Left forelimb (tissue), 1 donor: ENCODE measurements around the gene SELENOP.

Experiments used
- DNase-seq: peaks from one replicate; pipeline ENCODE4 v3.0.0-alpha.2; 2018; ENCODE audit warnings: low spot score

Gene SELENOP

GRCh38 chr5:42798284-42799240 lies 13.1 kb downstream of the SELENOP start:
- no peak for DNase-seq

GRCh38 chr5:42791151-42791550 lies 20.5 kb downstream of the SELENOP start:
- no peak for DNase-seq

- DNase-seq, result no peak
Observed at GRCh38 chr5:42787845-42788244, 23.8 kb downstream of the SELENOP start.

GRCh38 chr5:42787073-42787472 lies 24.6 kb downstream of the SELENOP start:
- no peak for DNase-seq

GRCh38 chr5:42785756-42786155 lies 25.9 kb downstream of the SELENOP start:
- no peak for DNase-seq

GRCh38 chr5:42784132-42784531 lies 27.6 kb downstream of the SELENOP start:
- DNase-seq, result no peak

- no peak for DNase-seq
Observed at GRCh38 chr5:42781584-42781983, 30.1 kb downstream of the SELENOP start.

GRCh38 chr5:42779083-42779482 lies 32.6 kb downstream of the SELENOP start:
- DNase-seq, result no peak

GRCh38 chr5:42772265-42772993 lies 39.3 kb downstream of the SELENOP start:
- no peak for DNase-seq

GRCh38 chr5:42770003-42770402 lies 41.7 kb downstream of the SELENOP start:
- no peak for DNase-seq

GRCh38 chr5:42768106-42768504 lies 43.6 kb downstream of the SELENOP start:
- no peak for DNase-seq

GRCh38 chr5:42767491-42768105 lies 44.1 kb downstream of the SELENOP start:
- no peak for DNase-seq

- no peak for DNase-seq
Observed at GRCh38 chr5:42761791-42762190, 49.9 kb downstream of the SELENOP start.

GRCh38 chr5:42760426-42760825 lies 51.3 kb downstream of the SELENOP start:
- DNase-seq, result no peak

GRCh38 chr5:42759456-42759855 lies 52.2 kb downstream of the SELENOP start:
- no peak for DNase-seq

GRCh38 chr5:42756606-42757601 lies 54.8 kb downstream of the SELENOP start, which contains the start of gene CCDC152:
Gene CCDC152, plus strand, starts transcription at chr5:42756818. Its CDS starts 2,304 bp downstream, at chr5:42759122.
- DNase-seq, result peak; percentile 66

- no peak for DNase-seq
Observed at GRCh38 chr5:42753099-42753498, 58.6 kb downstream of the SELENOP start.

GRCh38 chr5:42751044-42751443 lies 60.6 kb downstream of the SELENOP start:
- no peak for DNase-seq

- no peak for DNase-seq
Observed at GRCh38 chr5:42750507-42750906, 61.2 kb downstream of the SELENOP start.
